ENCODE results near the gene UBD. TPM values are rescaled to one million over a fixed set of nuclear protein-coding genes. Genes with fewer than 3 reads are reported as not detected.

UBD gene
- total RNA-seq, 4 donors from 2014 or later = 0.31 to 0.47 (median 0.40) TPM; not detected in 1

DNA sequence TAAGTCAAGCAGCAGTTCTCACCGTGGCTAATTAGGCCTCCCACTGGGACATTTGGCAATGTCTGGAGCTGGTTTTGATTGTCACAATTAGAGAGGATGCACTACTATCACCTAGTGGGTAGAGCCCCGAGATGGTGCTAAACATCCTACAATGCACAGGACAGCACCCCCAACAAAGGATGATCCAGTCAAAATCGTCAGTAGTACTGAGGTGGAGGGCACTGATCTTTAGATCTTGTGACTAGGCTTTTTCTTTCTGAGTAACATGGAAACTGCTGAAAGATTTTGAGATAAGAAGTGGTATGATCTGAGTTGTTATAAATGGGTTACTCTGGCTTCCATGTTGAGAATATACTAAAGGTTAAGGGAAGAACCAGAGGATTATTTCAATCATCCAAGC is 12.0 kb downstream of the UBD start:
- Histone ChIP-seq H3K4me3 (no peak overlapping the region), H3K4me1 (peaks cover 0 to 3% (median 0%) of the 10 kb centered on the region in 3 donors)
- WGBS, 2 donors (ENCODE audit: low coverage in 1 of 2) = 45% methylated on average over 2 of the region's 3 CpGs; no CpG with 5 or more reads in 1 of the 2 donors

DNA sequence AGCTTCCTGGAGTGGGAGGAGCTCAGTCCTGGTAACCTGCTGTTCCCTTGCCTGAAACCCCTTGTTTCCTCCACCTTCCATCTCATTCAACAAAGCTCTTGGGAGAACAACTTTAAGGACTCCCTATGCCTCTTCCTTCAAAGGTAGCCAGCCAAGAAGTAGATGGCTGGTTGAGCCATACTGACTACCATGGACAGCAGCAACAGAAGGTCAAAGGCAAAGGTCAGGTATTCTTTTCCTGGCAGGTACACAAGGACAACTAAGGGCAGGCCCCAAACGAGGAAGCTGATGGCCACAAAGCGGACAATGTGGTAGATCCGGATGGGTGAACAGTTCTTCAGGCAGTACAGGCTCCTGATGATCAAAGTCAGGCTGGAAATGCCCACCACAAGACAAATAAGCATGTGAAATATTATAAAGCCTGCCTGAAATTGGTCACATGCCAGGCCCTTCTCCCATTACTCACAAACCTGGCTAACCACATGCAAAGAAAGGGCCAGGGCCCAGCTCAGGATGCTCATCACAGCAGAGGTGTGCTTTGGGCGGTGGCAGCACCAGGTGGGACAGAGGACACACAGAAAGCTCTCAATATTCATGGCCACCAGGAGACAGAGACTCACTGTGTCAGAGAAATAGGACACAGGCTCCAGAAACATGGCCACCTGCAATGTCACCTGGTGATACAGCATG is 21.7 kb downstream of the UBD start:
- 73 to 100% methylated on average over 1 to 3 of the region's 4 CpGs for WGBS, 2 donors (ENCODE audit: low coverage in 1 of 2)
- no peak overlapping the region for H3K27ac ChIP-seq
- H3K9me3 ChIP-seq = no peaks in the 10 kb centered on the region
- H3K4me3 ChIP-seq = no peak overlapping the region
- no peak for TF ChIP-seq POLR2A (IDR thresholded peaks at IDR 0.05)
- TF ChIP-seq, protein P1, sequence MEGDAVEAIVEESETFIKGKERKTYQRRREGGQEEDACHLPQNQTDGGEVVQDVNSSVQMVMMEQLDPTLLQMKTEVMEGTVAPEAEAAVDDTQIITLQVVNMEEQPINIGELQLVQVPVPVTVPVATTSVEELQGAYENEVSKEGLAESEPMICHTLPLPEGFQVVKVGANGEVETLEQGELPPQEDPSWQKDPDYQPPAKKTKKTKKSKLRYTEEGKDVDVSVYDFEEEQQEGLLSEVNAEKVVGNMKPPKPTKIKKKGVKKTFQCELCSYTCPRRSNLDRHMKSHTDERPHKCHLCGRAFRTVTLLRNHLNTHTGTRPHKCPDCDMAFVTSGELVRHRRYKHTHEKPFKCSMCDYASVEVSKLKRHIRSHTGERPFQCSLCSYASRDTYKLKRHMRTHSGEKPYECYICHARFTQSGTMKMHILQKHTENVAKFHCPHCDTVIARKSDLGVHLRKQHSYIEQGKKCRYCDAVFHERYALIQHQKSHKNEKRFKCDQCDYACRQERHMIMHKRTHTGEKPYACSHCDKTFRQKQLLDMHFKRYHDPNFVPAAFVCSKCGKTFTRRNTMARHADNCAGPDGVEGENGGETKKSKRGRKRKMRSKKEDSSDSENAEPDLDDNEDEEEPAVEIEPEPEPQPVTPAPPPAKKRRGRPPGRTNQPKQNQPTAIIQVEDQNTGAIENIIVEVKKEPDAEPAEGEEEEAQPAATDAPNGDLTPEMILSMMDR (IDR thresholded peaks at IDR 0.05) = no peak
- TF ChIP-seq EP300 (IDR thresholded peaks at IDR 0.05) = no peak
- TF ChIP-seq POLR2AphosphoS5 (IDR thresholded peaks at IDR 0.05) = no peak
- H3K36me3 ChIP-seq = no peaks in the 10 kb centered on the region
- ATAC-seq = no peak
- H3K4me1 ChIP-seq = no peaks in the 10 kb centered on the region
- H3K27me3 ChIP-seq = peaks cover 9% of the 10 kb centered on the region

More for the DNA sequence above, 12.0 kb downstream of the UBD start:
- Histone ChIP-seq H3K36me3 (no peaks in the 10 kb centered on the region), H3K27ac (no peak overlapping the region), H3K9me3 (peaks cover 0 to 4% (median 0%) of the 10 kb centered on the region in 3 donors), H3K27me3 (no peaks in the 10 kb centered on the region)
- ATAC-seq = no peak
- TF ChIP-seq POLR2A (IDR thresholded peaks at IDR 0.05) = no peak
- TF ChIP-seq EP300 (IDR thresholded peaks at IDR 0.05) = no peak
- TF ChIP-seq, protein P1 (IDR thresholded peaks at IDR 0.05) = no peak
- no peak for TF ChIP-seq POLR2AphosphoS5 (IDR thresholded peaks at IDR 0.05)

GRCh38 chr6:29532320-29532951 is 27.1 kb downstream of the UBD start:
- no CpG with 5 or more reads among the region's 2 CpGs for WGBS, 2 donors (ENCODE audit: low coverage in 1 of 2)
- no peak for TF ChIP-seq POLR2A (IDR thresholded peaks at IDR 0.05)
- TF ChIP-seq POLR2AphosphoS5 (IDR thresholded peaks at IDR 0.05) = no peak
- TF ChIP-seq EP300 (IDR thresholded peaks at IDR 0.05) = no peak
- TF ChIP-seq, protein P1 (IDR thresholded peaks at IDR 0.05) = no peak
- H3K36me3 ChIP-seq = no peaks in the 10 kb centered on the region
- no peak for ATAC-seq
- no peak overlapping the region for H3K4me3 ChIP-seq
- no peak overlapping the region for H3K27ac ChIP-seq
- no peaks in the 10 kb centered on the region for H3K4me1 ChIP-seq
- no peaks in the 10 kb centered on the region for H3K9me3 ChIP-seq
- H3K27me3 ChIP-seq = no peaks in the 10 kb centered on the region

DNA sequence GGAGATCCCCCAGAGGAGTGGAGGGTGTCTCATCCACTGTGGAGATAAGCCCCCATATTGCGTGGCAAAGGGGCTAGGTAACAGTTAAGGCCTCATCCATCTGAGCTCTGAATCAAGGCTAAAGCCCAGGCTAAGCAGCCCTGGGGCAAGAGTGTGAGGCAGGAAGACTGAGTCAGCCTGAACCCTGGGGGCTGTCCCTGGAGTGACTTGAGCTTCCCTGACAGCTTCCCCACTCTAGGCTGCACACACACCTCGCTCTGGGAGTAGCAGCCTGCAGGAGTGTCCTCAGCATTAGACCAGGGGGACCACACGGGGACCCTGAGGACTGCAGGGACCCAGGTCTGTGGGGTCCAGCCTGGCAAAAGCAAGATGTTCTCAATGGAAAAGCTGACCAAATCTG is 27.9 kb downstream of the UBD start:
- Histone ChIP-seq H3K27ac (no peak overlapping the region), H3K4me1 (no peaks in the 10 kb centered on the region), H3K4me3 (no peak overlapping the region), H3K9me3 (no peaks in the 10 kb centered on the region), H3K36me3 (no peaks in the 10 kb centered on the region), H3K27me3 (no peaks in the 10 kb centered on the region)
- no CpG with 5 or more reads among the region's 3 CpGs for WGBS, 2 donors (ENCODE audit: low coverage in 1 of 2)
- ATAC-seq = no peak
- TF ChIP-seq, protein P1 (IDR thresholded peaks at IDR 0.05) = no peak
- TF ChIP-seq POLR2AphosphoS5 (IDR thresholded peaks at IDR 0.05) (no peak), EP300 (IDR thresholded peaks at IDR 0.05) (no peak), POLR2A (IDR thresholded peaks at IDR 0.05) (no peak)
